Gastroesophageal sphincter (tissue), 3 donors: ENCODE results near the gene BMPR1A.

Source experiments
- CTCF ChIP-seq, 4 experiments: fragments of 200-600 bp in 2 of 4; fragments of 450-650 bp in 2 of 4; sonication (generic) in 1 of 4; IDR thresholded peaks; one replicate each; pipeline ENCODE4 v1.5.1; 2017 to 2019; ENCODE audit warnings: antibody characterized with exemption in 4 of 4, mild to moderate bottlenecking in 2 of 4, moderate library complexity in 2 of 4
- EP300 ChIP-seq: sonication (generic); formaldehyde crosslinking; IDR thresholded peaks from one replicate; pipeline ENCODE4 v1.6.1; 2017; ENCODE audit warnings: antibody characterized with exemption, mild to moderate bottlenecking
- POLR2A ChIP-seq, 2 donors: fragments of 450-650 bp; IDR thresholded peaks; one replicate each; pipeline ENCODE4 v1.6.1; 2017; ENCODE audit warnings: antibody characterized with exemption in 2 of 2, mild to moderate bottlenecking in 2 of 2, moderate library complexity in 1 of 2
- POLR2AphosphoS5 ChIP-seq: sonication (generic); formaldehyde crosslinking; IDR thresholded peaks from one replicate; pipeline ENCODE4 v1.6.1; 2017; ENCODE audit warnings: antibody characterized with exemption

GRCh38 chr10:86727470-86727869, 28.9 kb upstream of the BMPR1A start:
- no peak for TF ChIP-seq POLR2A (IDR thresholded peaks at IDR 0.05)
- TF ChIP-seq CTCF (IDR thresholded peaks at IDR 0.05), result no peak
- no peak for TF ChIP-seq EP300
- no peak for TF ChIP-seq POLR2AphosphoS5
